Fibroblast of upper back skin (primary cell): ENCODE measurements around the gene CELA2B.
"Not testable (repeated sequence)": the region's sequence is repeated elsewhere in the genome, so short reads cannot be mapped to it uniquely, and the experiment has no call there.

Experiments
- DNase-seq: peaks from one replicate; pipeline ENCODE4 v3.0.0-alpha.2; 2013

Gene CELA2B

DNA sequence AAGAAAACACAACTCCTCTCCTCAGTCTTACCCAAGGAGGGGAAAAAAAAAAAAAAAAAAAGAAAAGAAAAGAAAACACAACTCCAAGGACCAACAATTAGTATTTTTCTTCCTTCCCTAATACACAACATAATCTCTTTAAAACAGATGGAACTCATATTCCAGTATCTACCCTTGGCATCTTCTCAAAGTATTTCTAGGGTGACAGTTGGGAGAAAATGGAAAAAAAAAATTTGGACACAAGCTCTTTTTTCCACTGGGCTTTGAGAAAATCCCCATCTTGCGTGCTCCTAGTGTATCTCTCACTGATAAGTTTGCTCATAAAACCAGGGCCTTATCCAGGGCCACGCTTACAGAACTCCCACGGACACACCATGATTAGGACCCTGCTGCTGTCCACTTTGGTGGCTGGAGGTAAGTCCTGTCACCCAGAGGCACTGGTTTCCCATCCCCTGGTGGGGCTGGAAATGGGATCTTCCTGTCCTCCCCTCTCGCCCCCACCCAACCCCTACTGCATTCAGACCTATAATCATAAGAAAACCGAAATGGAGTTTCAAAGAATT lies at the start of gene CELA2B:
TSS of gene CELA2B (plus strand) at position 353 of the 563 bp plus-strand sequence. CDS start at position 375, 22 bp downstream.
- no peak for DNase-seq

DNA sequence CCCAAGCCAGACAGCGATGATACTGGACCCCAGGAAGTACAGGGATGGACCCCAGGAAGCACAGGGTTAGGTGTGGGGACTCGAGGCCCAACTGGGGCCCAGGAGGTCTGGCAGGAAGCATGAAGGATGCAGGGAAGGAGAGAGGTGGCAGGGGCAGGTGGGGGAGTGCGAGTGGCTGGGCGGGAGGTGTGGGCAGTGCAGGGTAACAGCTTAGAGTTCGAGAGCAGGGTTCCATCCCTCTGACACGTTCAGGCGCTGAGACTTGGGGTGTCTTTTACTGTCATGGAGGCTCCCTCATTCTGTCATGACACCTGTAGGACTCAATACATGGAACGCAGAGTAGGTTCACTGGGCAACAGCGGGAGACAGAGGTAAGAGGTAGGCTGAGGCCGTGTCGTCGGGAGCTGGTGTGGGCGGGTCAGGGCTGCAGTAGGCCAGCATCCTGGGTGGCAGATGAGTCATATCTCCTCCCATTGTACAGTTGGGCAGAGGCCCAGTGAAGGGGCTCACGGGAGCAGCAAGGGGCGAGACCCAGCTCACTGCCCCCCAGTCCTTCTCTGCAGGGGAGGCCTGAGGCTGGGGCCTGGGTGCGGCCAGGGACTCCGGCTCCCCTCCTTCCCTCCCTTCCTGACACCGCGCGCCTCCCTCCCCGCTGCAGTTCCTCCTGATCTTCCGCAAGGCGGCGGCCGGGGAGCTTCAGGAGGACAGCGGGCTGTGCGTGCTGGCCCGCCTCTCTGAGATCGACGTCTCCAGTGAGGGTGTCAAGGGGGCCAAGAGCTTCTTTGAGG lies 49.2 kb upstream of the CELA2B start:
- peak; percentile 42 for DNase-seq

DNA sequence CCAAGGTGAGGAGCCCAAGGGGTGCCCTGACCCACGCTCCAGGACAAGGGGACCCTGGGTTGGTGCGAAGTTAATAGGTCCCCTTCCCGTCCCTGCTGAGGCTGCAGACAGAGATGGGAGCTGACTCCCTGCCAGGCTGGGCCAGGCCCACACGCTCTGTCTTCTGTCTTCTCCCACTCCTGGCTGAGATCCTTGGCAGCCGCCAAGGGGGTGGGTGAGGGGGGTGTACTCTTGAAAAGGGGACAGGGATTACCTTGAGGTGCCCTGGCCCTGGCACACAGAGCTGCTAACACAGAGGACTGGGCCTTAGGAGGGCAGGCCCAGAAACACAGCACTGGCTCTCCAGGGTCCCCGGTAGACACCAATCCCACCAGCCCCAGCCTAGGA lies 48.6 kb upstream of the CELA2B start:
- DNase-seq = no peak

DNA sequence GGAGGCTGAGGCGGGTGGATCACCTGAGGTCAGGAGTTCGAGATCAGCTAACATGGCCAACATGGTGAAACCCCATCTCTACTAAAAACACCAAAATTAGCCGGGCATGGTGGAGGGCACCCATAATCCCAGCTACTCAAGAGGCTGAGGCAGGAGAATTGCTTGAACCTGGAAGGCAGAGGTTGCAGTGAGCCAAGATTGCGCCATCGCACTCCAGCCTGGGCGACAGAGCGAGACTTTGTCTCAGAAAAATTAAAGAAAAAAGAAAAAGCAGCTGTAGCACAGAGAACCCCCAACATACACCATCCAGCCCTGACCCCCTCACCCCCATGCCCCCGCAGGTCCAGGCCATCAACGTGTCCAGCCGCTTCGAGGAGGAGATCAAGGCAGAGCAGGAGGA lies 47.7 kb upstream of the CELA2B start:
- DNase-seq = not testable (repeated sequence)

DNA sequence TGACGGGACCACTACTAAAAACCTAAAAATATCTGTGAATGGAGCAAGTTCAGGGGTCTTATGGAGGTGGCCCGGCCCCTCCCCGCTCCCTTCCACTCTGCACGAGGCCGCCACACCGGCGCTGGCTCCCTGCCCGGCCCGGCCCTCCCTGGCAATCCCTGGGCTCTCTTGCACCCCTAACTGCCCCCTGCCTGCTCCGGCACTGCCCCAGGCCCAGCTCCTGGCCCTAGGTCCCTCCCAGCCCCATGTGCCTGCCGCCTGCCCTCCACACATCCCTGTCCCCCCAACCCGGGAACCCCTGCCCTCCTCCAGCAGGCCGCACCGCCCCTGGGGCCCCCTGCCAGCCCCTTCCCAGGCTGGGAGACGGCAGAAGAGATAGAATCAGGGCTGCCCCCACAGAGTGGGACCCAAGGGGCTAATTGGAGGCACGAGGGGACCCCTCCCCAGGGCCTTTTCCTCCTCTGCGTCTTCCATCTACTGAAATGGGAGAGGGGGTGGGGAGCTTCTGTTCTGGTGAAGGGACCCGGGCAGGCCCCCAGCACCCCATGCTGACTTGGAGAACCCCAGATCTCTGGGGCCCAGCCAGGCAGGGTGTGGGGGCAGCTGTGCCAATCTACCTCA lies 47.0 kb upstream of the CELA2B start:
- DNase-seq = no peak

DNA sequence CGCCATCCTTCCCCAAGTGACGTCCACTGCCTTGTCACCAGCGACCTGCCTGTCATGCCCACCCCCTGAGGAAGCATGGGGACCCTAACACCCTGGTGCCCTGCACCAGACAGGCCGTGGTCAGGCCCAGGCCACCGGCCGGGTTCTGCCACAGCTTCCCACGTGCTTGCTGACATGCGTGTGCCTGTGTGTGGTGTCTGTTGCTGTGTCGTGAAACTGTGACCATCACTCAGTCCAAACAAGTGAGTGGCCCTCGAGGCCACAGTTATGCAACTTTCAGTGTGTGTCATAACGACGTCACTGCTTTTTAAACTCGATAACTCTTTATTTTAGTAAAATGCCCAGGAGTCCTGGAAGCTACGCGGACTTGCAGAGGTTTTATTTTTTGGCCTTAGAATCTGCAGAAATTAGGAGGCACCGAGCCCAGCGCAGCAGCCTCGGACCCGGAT lies 46.2 kb upstream of the CELA2B start:
- no peak for DNase-seq

DNA sequence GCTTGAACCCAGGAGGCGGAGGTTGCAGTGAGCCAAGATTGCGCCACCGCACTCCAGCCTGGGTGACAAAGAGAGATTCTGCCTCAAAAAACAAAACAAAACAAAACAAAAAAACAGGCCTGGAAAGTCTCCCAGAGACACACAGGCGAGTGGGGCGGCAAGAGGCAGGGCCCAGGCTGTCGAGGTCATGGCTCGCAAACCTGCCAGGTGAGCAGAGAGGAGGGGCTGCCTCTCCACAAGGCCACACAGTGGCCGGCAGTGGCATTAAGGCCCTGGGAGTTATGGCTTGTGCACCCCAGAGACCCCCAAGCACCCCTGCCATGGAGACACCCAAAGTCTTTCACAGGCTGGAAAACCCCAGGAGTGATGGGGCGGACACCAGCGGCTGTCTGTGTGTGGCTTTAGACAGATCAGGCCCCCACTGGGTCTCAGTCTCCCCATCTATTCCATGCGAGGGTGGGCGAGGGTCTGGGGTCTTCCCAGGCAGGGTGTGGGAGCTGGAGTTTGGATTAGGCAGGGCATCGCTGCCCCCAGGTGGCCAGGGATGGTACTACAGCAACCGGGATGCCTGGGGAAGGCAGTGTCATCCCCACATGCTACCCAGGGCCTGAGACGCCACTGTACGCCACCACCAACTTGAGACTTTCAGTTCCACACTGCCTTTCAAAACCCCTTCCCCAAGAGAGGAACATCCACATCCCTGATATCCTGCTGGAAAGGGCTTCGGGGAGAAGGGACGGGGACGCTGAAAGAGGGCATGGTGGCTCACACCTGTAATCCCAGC lies 44.9 kb upstream of the CELA2B start:
- DNase-seq = no peak

DNA sequence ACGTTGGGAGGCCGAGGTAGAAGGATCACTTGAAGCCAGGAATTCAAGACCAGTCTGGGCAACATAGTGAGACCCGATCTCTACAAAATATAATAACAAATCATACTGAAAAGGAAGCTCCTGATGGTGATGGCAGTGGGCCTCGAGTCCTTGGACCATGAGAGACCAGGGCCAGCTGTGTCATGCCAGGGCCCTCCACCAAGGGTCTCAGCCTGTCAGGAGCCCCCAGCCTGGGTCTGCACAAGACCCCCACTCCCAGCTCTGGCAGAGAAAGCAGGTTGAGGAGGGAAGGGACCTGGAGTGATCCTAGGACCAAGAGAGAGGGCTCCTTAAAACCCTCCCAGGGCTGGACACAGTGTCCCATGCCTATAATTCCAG lies 44.3 kb upstream of the CELA2B start:
- DNase-seq = no peak

DNA sequence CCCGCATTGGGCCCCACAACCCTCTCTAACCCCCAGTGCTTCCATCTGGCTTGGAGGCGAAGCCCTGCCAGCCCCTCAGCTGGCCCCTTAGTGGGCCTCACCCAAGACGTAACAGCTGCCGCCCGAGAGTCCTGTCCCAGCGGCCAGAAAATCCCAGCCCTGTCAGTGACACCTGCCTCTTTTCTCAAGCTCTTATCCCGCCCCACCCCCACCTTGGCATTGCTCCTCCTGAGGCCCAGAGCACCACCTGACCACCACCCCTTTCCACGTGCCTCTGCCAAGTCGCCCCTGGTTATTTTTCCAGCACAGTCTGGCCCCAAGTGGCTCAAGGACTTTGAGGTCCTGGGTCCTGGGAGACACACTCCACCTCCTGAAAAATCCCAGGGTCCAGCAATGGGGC lies 43.6 kb upstream of the CELA2B start:
- no peak for DNase-seq

DNA sequence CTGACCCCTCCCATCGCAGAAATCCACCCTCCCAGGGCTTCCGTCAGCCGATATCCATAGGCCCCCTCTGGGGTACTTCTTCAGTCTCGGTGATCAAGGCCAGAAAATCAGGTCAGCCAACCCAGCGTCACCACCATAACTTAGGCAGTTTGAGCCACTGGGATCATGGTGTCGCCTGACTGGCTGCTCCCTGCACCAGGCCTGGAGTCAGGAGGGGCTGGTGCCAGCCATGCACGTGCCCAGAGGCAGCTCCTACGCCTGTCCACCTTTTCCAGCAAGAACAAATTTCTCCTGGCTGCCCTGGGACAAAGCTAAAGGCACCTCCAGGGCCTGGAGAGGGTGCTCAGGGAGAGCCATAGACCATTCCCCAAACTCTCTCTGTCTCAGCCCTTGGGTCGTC lies 42.4 kb upstream of the CELA2B start:
- no peak for DNase-seq

DNA sequence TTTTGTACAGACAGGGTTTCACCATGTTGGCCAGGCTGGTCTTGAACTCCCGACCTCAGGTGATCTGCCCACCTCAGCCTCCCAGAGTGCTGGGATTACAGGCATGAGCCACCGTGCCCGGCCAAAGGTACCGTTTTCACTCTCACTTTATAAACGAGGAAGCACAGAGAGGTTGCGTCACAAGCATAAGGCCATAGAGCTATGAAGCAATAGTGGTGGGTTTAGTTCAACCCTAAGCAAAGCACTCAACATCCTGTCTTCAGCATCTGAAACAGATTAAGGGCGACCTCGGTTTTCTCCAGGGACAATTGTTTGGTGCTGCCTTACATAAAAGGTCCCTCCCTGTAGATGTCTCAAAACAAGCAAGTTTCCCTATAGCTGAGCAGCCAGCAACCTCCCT lies 41.2 kb upstream of the CELA2B start:
- DNase-seq = not testable (repeated sequence)

DNA sequence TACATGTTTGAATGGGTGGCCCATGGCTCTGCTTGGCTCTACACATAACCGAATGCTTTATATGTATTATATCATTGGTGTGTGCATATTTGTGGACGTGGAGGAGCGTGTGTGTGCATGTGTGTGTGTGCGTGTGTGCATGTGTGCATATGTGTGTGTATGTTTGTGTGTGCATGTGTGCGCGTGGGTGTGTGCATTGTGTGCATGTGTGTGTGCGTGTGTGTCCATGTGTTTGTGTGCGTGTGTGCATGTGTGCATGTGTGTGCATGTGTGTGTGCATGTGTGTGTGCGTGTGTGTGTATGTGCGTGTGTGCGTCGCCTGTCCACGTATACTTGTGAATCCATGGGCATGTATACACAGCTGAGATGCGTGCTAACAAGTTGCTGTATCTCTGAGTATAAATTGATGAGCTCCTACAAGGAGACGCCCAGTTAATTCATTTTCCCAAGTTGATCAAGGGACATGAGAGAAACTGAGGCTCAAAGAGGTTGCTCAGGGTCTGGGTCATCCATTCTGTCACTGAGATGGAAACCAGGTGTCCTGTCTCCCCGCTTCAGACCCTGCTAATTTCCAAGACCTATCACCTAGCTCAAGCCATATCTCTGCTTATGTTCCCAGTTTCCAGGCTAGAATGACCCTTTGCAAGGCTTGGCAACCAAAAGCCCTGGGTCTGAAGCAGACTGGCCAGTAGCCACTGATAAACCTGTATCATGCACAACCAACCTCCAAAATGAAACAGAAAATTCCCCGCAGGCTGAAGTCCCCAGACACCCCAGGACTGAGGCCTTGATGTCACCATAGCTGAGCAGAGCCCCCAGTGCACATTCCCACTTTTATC lies 40.4 kb upstream of the CELA2B start:
- no peak for DNase-seq

DNA sequence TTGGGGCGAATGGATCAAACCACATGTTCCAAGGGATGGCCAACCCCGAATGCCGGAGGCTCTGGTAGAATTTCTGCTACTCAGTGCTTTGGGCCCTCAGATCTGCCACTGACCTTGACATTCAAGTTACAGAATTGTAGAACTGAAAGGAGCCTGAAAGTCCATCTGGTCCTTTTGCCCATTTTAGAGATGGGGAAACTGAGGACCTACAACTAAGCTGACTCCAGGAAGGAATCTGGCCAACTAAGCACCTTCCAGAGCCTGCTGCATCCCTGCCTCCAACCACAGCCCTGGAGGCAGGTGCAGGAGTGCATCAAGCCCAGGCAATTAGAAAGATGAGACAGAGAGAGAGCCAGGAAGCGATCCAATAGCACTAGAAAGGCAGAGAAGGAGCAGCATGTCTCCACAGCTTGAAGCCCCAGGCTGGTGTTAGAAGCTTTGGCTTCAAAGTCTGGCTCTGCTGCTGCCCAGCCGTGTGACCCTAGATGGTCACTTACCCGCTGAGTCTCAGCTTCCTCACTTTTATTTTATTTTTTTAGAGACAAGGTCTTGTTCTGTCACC lies 38.9 kb upstream of the CELA2B start:
- DNase-seq = no peak

DNA sequence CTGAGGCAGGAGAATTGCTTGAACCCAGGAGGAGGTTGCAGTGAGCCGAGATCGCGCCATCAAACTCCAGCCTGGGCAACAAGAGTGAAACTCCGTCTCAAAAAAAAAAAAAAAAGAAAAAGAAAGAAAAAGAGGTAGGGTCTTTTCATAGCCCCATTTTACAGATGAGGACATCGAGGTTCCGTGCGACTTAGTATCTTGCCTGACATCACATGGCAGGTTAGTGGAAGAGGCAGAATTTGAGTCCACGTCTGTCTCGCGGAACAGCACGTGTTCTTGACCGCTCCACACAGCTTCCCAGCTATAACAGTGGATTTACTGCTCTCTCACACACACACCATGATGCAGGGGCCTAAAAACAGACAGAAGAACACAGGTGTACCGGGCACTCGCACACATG lies 36.6 kb upstream of the CELA2B start:
- no peak for DNase-seq

DNA sequence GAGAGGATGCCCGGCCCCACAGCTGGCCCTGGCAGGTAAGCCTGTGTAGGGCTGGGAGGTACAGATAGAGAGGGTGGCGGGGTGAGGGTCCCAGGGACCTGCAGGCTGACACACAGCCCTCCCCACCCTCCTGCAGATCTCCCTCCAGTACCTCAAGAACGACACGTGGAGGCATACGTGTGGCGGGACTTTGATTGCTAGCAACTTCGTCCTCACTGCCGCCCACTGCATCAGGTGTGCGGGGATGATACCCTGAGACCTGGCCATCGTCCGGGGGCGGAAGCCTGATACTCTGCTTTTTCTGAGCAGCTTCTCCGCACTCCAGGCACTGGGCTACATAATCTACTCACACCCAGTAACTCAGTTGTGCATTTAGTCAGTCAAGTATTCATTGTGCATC lies 35.5 kb upstream of the CELA2B start:
- DNase-seq = no peak

DNA sequence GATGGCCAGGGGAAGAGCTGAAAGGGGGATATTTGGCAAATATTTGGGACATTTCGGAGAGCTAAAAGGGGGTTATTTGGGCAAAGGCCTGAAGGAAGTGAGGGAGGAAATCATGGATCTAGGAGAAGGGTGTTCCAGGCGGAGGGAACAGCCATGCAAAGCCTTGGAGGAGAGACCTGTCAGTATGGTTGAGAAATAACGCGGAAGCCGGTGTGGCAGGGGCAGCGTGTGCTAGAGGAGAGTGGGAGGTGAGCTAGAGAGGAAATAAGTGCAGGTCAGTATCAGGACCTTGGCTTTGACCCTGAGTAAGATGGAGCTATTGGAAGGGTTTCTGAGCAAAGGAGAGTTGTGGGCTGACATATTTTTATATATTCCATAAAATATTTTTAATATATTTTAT lies 34.7 kb upstream of the CELA2B start:
- DNase-seq = no peak

DNA sequence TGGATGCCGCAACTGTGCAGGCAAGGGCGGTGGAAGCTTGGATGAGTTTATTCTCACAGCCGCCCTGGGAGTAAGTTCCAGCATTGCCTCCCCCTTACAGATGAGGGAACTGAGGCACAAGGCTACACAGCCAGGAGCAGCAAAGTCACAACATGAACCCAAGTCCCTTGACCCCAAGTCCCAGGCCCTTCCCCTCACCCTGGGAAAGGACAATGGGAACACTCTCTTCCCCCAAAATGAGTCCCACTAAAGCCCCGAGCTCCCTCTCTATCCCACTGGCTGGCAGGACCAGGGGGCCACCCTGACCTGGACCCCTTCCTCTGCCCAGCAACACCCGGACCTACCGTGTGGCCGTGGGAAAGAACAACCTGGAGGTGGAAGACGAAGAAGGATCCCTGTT lies 33.8 kb upstream of the CELA2B start:
- DNase-seq = no peak

DNA sequence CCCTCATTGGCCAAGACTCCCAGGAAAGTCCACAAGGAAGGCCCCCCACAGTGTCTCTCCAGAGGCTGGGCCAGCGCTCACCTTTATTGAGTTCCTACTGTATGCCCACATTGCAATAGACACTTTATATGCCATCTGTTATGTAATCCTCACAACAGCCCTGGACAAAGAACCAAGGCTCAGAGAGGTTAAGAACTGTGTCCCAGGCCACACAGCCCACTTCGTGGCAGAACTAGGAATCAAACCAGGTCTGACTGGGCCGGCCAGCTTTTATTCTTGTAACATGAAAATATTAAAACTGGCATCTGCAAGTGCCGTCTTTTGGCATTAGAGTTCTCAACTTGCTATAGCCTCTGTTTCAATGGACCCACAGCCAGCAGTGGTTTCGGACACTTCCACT lies 33.1 kb upstream of the CELA2B start:
- DNase-seq = no peak

DNA sequence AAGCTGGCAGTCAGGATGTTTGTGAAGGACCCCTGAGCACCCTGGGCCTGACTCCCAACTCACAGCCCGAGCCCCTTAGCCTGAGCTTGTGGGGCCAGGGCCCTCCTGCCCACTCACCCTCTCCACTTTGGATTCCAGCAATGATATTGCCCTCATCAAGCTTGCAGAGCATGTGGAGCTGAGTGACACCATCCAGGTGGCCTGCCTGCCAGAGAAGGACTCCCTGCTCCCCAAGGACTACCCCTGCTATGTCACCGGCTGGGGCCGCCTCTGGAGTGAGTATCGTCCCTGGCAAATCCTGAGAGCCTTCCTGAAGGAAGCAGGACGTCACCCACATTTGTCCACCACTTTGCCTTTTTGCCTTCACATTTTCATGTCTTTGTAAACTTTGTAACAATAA lies 32.6 kb upstream of the CELA2B start:
- no peak for DNase-seq

DNA sequence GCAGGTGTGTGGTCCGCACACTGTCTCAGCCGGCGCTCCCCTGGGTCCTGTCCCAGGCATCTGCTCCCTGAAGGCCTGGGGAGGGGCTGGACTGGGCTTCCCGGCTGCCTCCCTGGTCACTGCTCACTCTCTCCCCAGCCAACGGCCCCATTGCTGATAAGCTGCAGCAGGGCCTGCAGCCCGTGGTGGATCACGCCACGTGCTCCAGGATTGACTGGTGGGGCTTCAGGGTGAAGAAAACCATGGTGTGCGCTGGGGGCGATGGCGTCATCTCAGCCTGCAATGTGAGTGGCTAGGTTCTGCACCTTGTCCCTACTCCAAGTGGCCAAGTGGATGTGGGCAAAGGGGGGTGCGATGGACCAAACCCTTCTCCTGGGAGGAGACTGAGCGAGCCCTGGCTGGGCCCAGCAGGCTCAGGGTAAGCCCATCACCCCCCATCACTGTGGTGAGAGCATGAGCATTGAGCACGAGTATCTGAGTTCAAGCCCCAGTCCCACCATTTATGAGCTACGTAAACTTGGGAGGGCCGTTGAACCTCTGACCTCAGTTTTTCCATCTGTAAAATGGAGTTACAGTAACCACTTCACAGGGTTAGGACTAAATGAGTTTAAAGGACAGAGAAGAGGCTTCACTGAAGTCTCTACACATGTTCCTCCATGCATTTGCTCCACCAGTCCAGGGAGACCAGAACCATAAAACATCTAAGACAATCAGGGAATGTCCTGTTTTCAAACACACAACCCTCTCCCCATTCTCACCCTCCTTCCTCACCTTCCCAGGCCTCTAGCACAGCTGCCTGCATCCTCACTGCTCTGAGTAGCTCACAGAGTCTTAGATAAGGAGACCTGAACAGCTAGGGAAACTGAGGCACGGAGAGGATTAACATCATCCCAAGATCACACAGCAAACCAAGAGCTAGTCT lies 31.2 kb upstream of the CELA2B start:
- no peak for DNase-seq
